SW480 (cell line): ENCODE data around the gene MEAF6.

Source experiments
- DNase-seq: peaks from one replicate; pipeline ENCODE4 v3.0.0-alpha.2; 2016; ENCODE audit warnings: low spot score

The MEAF6 gene

DNA sequence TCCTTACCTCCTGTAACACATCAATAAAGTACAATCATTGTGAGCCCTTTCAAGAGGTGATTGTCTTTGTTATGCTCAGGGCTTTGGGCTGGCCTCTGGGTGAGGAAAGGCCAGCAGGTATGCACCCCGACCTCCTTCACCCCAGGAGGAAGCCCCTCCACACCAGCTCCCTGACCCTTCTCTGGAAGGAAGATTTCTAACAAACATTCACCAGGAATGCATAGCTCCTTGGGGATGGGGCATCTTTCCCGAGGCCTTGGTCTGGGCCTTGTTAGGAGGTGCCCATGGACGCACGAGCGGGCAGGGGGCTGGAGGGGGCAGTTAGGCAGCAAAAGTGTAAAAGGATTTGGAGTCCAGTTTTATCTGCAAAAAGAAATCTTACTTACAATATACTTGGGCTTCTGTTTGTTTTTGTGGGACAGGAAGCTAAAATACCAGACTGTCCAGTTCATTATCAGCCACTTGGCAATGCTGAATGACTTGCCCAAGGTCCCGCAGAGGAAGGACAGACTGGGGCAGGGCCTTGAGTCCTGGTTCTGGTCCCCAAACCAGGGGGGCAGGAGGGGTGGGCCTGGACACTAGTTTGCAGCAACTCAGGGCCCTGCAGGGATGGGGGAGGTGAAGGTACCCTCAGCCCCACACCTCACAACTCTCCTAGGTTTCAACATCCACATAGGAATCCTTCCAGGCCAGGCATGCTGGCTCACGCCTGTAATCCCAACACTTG is 30.1 kb downstream of the MEAF6 start:
- no peak for DNase-seq

DNA sequence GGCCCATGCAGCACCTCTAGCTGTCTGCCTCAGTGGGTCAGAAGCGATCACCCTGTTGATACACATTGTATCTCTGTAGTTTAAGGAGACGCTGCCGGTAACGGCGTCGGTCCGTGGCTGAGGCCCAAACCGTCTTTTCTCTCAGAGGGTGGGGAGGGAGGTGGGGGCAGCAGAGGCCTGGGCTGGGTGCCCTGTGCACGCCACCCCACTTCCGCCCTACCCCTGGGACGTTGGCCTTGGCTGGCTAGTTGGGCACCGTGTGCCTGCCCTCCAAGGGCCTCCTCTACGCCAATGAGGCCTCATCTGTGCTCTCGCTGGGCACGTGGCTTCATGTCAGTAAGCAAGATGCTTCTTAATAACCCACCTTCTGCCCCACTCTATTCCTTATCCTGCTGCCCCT is 30.8 kb downstream of the MEAF6 start:
- no peak for DNase-seq

DNA sequence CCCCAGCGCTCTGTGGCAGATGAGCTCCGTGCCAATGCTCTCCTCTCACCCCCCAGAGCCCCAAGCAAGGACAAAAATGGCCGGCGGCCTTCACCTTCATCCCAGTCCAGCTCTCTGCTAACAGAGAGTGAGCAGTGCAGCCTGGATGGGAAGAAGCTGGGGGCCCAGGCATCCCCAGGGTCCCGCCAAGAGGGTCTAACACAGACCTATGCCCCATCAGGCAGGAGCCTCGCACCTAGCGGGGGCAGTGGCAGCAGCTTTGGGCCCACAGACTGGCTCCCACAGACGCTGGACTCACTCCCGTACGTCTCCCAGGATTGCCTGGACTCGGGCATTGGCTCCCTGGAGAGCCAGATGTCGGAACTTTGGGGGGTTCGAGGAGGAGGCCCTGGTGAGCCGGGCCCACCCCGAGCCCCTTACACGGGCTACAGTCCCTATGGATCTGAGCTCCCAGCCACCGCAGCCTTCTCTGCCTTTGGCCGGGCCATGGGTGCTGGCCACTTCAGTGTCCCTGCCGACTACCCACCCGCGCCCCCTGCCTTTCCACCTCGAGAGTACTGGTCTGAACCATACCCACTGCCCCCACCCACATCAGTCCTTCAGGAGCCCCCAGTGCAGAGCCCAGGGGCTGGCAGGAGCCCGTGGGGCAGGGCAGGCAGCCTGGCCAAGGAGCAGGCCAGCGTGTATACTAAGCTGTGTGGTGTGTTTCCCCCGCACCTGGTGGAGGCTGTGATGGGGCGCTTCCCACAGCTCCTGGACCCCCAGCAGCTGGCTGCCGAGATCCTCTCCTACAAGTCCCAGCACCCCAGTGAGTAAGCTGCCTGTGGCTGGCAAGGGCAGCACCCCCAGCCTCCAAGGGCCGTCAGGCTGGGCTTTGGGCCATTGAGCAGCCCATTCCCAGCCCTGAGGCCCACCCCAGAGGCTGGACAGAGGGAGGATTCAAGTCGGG is 31.5 kb downstream of the MEAF6 start:
- no peak for DNase-seq

DNA sequence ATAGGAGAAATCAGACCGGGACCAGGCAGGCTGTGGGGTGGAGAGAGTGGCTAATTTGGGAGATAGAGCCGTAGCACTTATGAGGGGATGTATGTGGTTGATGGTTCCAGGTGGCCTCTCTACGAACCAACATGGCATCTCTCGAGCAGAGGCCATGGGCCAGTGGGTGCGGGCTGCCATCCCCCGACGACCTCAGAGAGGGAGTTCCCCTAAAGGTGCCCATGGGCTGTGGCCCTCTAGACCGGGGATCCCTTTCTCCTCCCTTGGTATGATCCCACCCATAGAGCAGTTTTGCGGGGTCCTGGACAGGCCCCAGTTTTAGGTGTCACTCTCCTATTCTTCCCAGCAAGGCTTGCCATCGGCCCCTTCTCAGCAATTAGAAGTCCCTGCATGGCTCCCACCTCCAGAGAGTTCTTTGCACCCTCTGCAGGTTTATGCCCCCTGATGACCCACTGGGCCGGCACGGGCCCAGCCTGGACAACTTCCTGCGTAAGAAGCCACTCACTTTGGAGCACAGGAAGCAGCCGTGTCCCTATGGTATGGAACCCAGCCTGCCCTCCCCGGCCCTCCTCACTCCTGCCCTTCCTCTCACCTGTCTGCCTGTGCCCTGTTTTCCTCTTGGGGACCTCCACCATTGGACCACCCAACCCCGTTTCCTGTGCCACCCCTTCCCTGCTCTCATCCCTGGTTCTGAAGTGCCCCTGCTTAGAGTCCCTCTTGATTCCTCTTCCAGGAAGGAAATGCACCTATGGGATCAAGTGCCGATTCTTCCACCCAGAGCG is 32.4 kb downstream of the MEAF6 start:
- DNase-seq, result no peak

DNA sequence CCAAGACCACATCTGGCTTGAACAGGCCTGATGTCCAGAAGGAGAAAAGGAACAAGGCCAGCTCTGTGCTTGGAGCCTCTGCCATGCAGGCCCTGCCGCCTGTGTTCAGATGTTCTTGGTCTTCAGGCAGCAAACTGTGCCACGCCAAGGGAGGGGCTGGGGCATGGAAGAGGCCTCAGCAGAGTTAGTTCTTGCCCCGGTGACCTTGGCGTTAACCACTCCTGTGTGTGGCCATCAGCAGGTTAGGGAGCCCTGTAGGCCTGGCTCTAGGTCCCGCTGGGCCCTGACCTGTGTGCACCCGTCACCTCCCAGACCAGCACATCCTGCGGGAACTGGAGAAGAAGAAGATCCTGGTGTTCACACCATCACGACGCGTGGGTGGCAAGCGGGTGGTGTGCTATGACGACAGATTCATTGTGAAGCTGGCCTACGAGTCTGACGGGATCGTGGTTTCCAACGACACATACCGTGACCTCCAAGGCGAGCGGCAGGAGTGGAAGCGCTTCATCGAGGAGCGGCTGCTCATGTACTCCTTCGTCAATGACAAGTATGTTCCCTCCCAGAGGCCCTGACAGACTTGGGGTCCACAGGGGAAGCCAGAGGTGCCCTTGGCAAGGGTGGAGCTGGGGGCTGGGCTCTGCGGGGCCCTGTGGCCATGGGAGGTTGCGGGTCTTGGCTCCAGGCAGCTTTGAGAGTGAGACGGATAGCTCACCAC is 33.1 kb downstream of the MEAF6 start:
- DNase-seq, result no peak

DNA sequence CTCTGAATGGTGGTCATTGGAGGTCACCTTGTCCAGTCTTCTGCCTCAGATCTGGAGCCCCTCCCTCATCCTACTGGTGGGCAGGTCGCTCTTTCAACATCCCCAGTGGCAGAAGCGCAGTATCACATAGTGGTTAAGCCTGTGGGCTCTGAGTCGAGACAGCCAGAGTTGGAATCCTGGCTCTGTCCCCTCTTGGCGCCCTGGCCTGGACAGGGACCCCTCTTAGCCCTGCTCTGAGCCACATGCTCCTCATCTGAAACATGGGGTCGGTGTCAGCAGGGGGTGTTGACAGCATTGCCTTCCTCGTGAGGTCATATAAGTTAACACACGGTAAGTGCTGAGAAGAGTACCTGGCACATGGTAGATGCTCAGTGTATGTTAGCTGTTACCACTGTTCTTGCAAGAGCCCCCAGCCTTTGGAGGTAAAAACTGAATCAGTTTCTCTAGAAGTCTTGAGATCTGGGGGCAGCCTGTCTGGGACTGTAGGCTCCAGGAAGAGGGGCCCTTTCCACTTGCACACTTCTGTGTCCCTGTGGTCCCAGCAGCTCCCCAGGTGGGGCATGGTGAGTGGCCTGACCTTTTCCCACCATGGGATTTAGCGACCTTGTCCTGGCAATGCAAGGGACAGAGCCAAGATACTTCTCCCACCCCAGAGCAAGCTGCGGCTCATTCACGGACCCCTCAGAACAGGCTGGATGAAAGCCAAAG is 33.8 kb downstream of the MEAF6 start:
- DNase-seq, result no peak

DNA sequence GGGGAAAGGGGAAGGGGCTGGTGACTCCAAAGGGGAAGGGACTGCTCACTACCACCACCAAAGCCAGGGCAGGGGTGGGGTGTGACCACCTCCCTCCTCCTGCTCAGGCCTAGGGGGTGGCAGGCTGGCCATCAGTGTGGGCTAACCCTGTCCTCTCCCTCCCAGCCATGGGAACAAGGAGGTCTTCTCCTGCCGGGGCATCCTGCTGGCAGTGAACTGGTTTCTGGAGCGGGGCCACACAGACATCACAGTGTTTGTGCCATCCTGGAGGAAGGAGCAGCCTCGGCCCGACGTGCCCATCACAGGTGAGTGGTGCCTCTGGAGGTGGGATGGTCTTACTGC is 34.5 kb downstream of the MEAF6 start:
- DNase-seq, result no peak

DNA sequence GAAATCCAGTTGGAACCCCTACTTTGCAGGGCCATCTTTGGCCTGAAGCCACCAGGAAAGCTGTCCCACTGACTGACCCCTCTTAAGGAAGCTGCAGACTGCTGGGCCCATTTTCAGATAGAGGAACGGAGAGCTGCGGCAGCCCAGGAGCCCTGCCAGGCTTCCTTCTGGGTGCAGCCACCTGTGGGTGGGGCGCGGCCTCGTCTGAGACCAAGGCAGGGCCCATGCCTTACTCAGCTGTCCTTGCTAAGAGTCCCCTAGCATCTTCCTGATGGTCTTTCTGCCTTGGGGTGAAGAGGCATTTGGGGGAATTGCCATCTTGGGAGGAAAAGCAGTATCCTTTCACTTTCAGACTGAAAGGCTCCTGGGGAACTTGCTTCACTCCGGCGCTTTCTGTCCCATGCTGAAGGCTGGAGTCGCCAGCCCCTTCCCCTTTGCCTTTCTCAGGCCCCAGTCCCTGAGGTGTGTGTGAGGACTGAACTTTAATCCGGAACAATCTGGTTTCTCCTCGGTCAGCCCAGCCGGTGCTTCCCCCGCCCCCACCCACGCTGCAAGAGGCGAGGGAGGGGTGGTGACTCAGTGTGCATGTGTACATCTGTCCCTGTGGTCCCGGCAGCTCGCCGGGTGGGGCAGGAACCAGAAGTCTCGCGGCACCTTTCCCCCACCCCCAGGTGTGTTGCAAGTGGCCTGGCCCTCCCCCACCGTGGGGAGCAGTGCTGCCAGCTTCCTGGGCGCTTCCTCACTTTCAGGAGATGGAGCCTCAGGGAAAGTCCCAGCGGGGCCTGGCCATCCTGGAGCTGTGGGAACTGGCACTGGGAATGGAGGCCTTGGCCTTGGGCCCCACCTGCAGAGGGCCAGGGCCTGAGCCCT is 35.1 kb downstream of the MEAF6 start:
- peak; percentile 95 for DNase-seq

DNA sequence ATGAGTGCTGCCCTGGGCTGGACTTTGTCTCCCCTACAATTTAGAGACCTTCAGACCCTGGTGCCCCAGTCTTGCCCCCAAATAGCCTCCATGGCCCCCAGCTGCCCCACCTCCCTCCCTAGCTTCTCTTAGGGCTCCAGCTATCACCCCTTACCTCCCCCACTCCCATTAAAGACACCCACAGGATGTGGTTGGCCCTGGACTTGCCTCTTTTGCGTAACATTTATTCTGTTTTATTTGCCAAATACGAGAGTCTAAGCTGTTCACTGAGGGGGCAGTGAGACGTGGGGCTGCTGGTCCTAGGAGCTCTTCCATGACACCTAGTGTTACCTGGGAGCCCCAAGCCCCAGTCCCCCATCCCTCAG is 35.7 kb downstream of the MEAF6 start:
- no peak for DNase-seq

DNA sequence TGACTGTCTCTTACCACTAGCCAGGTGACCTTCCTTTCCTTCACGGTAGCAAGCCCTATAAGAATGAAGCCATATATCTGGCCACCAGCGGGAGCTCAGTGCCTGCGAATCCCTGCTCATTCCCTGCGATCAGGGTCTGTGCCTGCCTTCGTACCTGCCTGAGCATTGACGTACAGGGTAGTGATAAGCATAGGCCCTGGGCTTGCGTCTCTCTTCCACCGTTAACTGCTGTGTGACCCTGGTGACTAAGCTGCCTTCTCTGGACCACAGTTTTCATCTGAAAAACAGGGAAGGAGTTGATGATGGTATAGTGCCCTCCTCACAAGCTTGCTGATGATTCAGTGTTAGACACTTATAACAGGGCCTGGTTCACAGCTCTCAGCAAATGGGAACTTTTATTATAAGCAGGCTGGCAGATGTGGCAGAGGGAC is 36.1 kb downstream of the MEAF6 start:
- peak; percentile 9 for DNase-seq

DNA sequence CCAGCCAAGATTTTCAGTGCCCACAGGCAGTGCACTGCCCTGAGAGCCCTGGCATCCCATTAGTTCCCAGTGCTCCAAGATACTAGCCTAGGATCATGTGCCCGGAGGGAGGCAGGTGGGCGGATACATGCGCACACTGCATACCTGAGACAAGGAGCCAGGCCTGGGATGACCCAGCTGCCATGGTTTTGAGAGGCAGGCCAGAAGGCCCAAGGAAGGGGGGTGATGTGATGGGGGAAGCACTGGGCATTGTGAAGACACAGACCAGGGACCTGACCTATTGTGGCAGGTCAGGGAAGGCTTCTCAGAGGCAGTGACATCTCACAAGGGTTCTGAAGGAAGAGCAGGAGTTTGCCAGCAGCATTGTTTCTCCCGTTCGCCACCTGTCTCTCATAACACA is 36.6 kb downstream of the MEAF6 start:
- DNase-seq, result peak; percentile 5

DNA sequence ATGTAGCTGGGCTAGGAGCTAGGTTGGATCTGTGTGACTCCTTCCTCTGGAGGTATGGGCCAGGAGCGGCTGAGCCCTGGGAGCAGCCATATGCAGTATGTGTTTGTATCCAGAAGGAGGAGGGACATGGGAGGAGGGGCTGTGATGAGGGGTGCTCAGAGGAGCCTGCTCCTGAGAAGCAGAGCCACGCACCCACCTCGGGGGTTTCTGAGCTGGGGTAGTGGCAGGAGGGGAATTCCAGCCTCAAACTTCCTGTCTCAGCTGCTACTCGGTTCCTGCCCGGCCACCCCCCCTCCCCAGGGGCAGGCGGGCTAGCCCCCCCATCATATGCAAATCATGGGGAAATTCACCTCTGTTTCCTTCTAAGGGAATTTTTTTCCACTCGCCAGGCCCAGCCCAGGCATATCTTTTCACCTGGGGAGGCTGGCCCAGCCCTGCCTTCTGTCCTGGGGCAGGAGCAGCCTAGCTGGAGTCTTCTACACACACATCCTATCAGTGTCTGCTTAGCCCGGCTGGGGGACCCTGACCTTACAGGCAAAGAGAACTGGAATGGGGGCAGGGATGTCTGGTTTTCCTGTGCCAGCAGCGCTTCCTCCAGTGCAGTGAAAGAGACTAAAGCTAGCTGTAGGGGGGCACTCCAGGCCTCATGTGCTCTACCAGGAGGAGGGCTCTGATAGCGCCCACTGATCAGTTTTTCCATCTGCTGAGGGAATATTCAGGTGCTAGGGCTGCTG is 37.2 kb downstream of the MEAF6 start:
- DNase-seq, result peak; percentile 30

DNA sequence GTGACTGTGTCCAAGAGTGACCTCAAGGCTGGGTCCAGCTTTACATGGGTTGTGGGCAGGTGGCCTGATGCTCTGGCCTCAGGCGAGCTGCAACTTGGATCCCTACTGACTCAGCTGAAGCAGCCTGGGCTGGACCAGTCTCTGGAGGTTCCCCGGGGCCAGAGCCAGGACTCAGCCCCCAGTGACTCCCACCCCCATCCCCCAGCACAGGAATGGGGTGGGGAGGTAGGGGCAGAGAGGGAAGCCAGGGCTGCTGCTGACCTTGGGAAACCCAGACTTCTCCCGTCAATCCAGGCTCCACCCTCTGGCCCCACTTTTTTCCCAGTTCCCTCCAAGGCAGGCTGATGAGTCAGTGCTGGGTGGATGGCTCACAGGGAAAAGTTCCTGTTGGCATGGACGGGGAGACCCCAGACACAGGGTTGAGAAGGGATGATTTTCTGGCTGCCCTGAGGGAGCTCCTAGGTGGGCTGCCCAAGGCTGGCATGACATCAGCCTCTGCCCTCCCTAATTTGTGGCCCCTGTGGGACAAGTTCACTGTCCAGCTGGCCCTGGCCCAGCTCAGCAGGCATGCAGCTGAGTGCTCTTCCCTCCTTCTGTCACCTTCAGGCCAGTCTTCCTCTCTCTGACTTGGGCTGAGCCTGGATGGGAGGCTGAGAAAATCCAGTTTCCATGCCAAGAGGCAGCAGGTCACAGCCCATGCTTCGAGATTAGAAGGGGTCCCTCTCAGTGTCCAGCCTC is 37.9 kb downstream of the MEAF6 start:
- DNase-seq, result peak; percentile 52

DNA sequence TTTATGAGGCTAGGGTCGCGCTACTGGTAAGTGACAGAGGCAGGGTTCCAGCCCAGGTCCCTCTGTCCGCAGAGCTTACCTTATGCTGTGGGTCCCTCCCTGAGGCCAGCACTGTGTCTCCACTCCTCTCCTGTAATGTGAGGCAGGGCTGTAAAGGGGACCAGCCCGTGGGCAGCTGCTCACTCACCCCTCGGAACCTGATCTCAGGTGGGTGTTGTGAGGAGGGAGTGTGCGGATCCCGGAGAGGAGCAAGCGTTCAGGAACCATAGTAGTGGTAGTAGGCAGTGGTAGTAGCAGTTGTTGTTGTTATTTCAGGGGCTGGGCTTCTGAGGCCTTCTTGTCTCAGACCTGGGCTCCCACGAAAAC is 38.5 kb downstream of the MEAF6 start:
- DNase-seq, result no peak

DNA sequence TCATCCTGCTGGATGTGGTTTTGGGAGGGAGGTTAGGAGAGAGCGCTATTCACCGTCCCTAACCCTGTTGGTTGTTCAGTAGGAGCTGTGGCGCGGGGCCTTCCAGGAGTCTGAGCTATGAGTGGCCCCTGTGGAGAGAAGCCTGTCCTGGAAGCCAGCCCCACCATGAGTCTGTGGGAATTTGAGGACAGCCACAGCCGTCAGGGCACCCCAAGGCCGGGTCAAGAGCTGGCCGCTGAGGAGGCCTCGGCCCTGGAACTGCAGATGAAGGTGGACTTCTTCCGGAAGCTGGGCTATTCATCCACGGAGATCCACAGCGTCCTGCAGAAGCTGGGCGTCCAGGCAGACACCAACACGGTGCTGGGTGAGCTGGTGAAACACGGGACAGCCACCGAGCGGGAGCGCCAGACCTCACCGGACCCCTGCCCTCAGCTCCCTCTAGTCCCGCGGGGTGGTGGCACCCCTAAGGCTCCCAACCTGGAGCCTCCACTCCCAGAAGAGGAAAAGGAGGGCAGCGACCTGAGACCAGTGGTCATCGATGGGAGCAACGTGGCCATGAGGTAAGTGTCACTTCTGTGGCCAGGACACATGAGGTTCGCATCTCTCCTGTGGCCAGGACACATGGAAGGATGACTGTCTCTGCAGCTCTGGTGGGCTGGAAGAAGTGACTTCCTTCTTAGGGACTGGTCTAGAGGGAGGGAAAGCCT is 39.0 kb downstream of the MEAF6 start:
- peak; percentile 25 for DNase-seq

DNA sequence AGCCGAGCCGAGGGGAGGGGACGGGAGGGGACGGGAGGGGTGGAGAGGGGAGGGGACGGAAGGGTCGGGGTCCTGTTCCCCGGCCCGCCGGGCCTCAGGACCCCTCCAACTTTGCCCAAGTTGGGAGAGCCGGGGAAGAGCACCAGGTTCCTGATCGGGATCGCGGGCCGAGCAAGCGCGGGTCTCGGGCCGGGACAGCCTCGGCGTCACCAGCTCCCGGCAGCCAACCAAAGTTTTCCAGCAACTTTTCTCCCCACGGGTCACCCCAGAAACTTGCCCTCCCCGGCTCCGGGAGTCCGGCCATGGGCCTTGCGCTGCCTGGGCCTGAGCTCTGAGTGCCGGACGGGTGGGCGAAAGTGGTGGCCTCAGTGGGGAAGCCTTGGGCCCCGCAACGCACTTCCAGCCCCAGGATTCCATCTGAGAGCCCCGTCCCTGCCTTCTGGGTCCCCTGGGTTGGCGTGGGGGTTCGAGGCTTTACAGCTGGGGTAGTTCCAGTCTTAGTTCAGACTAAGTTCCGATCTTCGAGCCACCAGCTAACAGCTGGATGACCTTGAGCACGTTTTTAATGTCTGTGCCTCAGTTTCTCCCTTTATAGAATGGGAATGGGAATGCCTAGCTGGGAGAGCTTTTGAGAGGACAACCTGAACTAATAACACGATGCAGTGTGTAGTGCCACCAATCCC is 39.7 kb downstream of the MEAF6 start:
- no peak for DNase-seq

DNA sequence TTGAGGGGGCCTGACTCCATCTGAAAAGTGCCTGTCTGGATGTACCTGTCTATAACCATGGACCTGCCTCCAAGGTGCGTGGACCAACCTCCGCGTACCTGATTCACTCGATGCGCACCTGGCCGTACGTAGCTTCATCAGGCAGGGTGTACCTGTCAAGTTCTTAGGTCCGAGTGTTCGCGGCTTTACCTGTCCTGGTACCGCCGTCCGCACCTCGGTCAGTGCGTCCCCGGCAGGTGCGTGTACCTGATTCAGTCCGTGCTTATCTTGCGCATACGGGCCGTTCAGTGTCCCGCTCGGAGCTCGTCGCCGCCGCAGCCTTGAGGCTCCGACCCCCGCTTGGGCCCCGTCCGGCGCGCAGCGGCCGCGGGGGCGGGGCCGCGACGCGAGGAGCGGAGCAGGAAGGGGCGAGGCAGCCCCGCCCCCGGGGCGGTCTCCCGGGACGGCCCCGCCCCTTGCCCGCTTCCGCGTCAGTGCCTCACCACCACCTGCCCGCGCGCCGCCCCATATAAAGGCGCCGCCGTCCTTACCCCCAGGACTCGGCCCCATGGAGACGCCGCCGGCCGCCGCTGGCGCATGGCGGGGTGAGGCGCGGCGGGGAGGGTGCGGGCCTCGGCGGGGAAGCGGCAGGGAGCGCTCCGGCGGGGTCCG is 40.4 kb downstream of the MEAF6 start, which contains the start of gene ZC3H12A:
ZC3H12A (plus strand) TSS at position 535 of the 651 bp plus-strand sequence. CDS start 917 bp downstream, outside the sequence.
- DNase-seq, result peak; percentile 79
